HEK293T (cell line): Measurements from ENCODE around the gene PYGO2.

Experiments used
- BHLHE40 ChIP-seq: fragments of 450-650 bp; IDR thresholded peaks from 2 replicates; pipeline ENCODE4 v1.6.1; 2016; ENCODE audit warnings: mild to moderate bottlenecking, moderate library complexity, borderline replicate concordance
- ELF4 ChIP-seq: fragments of 450-650 bp; IDR thresholded peaks from 2 replicates; pipeline ENCODE4 v1.6.1; 2017; ENCODE audit warnings: antibody characterized with exemption
- FOXA1 ChIP-seq: fragments of 450-650 bp; IDR thresholded peaks from 2 replicates; pipeline ENCODE4 v1.6.1; 2016; ENCODE audit warnings: mild to moderate bottlenecking
- L3MBTL2 ChIP-seq: fragments of 450-650 bp; conservative IDR thresholded peaks from 2 replicates; pipeline ENCODE4 v1.6.1; 2016; ENCODE audit warnings: mild to moderate bottlenecking
- SP1 ChIP-seq: fragments of 450-650 bp; IDR thresholded peaks from 2 replicates; pipeline ENCODE4 v1.6.1; 2017

DNA sequence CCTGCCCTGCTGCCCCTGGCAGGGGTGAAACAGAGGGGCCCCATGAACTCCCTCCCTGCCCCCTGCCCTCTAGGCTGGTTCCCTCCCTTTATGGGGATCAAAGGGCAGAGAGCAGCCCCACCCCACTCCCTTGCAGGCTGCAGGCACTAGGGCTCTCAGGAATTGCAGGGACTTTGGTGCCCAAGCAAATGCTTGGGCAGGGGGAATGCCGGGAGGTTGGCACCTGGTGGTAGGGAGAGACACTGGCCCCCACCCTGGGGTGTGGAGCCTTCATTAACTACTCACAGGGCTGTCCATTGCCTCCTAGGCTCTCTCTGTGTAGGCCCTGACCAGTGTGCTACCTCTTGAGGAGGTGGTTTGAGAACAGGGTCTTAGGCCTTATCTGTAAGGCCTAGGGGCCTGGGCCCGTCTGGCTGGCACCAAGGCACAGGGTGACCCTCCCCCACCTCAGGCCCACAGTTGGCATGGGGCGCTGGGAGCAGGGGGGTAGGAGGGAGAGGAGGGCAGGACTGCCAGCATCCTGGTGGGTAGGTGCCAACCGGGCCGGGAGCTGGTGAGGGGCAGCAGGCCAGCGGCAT, 45.8 kb upstream of the PYGO2 start:
- TF ChIP-seq L3MBTL2 (no peak), SP1 (no peak), ELF4 (no peak), FOXA1 (no peak), BHLHE40 (no peak)
